ENCODE data around the gene D2HGDH.
"Not testable (repeated sequence)": the region's sequence is repeated elsewhere in the genome, so short reads cannot be mapped to it uniquely, and the experiment has no call there.

D2HGDH gene

DNA sequence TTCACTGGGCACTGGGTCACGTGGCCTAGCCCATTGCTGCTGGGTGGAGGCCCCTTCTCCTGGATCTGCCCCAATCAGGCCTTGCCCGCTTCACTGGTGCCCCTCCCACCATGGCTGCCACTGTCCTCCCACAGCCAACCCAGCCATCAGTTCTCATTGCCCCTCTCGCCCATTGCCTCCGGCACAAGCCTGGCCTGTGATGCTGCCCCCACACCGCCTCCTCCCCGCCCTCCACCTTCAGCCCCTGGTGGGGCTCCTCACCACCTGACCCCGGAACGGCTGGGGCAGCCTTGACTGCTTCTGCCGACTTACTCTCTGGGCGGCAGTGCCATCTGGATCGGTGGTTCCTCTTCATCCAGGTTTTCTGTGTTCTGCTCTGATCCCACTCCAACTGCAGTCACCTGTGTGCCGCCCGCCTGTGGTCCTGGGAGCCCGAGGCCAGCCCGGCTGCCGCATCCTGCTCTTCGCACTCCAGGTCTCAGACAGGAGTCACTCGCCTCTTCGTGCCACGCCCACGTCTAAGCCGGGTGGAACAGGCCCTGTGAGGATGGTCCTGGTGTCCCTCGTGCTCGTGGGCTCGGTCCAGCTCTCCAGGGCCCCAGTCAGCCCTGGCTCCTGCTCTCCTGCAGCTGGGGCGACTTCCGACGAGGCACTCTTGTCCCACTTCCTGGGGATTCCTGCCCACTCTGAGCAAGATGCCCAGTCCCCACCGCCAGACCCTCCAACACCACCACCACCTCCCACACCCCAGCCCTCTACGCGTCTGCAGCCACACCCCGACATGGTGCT, 14.2 kb downstream of the D2HGDH start:
- no peak for DNase-seq (ENCODE audit: extremely low read depth in 1 of 2, low read depth in 1 of 2)

DNA sequence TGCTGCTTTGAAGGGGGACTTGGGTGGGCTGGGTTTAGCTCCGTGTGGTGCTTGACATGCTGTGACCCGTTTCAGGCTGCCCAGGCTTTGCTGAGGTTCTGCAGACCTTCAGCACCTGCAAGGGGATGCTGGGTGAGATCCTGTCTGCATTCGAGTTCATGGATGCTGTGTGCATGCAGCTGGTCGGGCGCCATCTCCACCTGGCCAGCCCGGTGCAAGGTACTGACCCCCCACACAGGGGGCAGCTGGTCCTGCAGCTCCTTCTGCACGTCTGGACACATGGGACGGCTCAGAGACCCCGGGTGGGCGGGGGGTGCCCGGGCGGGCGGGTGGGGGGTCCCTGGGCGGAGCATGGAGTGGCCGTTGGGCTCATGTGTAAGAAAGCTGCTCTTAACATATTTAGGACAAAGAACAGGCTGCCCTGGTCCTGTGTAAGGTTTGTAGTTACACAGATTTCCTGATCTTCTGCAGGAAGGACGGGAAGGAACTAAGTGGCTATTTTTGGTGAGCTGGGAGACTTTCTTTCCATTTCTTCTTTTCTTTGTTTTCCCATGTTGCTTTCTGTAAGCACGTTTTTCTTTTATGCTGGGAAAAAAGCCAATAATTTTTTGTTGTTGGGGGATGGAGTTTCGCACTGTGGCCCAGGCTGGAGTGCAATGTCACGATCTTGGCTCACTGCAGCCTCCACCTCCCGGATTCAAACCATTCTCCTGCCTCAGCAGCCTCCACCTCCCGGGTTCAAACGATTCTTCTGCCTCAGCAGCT, 15.8 kb downstream of the D2HGDH start:
- DNase-seq (ENCODE audit: extremely low read depth in 1 of 2, low read depth in 1 of 2): no peak

DNA sequence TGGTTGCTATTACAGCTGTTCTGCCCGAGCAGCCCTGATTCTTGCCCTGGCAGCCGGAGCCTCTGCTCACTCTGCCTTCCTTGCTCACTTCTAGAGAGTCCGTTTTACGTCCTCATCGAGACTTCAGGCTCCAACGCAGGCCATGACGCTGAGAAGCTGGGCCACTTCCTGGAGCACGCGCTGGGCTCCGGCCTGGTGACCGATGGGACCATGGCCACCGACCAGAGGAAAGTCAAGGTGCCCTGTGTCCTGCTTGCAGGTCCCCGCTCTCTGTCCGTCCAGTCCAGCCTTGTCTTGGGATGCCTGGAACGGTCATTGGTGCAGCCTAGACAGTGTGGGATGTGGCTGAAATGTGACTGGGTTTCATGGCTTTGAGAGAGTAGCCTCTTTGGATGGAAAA, 16.7 kb downstream of the D2HGDH start:
- no peak for DNase-seq (ENCODE audit: extremely low read depth in 1 of 2, low read depth in 1 of 2)

DNA sequence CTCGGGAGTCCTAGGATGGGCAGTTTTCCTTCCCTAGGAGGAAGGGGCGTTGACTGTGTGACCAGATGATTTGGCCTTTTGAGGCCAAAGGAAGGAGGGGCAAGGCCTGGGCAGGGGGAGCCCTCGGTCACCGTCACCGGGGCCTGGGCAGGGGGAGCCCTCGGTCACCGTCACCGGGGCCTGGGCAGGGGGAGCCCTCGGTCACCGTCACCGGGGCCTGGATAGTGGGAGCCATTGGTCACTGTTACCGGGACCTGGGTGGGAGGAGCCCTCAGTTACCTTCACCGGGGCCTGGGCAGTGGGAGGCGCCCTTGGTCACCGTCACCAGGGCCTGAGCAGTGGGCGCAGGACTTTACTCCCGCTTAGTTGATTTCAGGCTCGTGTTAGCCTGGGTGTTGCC, 17.3 kb downstream of the D2HGDH start:
- DNase-seq (ENCODE audit: extremely low read depth in 1 of 2, low read depth in 1 of 2): no peak

DNA sequence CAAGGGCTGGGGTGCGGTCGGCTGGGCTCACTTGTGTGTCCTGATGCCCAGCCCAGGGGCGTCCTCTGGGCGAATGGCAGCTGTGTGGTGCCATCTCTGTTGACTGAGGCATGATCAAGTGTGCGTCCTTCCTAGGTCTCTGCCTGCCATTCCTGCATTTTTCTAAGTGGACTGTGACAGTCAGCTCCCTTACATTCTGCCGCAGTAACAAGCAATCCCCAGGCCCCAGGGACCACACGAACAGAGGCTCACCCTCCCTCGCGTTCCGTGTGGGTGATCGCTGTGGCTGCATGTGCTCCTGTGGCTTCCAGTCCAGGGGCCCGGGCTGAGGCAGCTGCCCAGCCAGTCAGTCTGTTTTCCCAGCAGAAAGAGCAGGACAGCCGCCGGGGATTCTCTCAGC, 17.8 kb downstream of the D2HGDH start:
- no peak for DNase-seq (ENCODE audit: extremely low read depth in 1 of 2, low read depth in 1 of 2)

DNA sequence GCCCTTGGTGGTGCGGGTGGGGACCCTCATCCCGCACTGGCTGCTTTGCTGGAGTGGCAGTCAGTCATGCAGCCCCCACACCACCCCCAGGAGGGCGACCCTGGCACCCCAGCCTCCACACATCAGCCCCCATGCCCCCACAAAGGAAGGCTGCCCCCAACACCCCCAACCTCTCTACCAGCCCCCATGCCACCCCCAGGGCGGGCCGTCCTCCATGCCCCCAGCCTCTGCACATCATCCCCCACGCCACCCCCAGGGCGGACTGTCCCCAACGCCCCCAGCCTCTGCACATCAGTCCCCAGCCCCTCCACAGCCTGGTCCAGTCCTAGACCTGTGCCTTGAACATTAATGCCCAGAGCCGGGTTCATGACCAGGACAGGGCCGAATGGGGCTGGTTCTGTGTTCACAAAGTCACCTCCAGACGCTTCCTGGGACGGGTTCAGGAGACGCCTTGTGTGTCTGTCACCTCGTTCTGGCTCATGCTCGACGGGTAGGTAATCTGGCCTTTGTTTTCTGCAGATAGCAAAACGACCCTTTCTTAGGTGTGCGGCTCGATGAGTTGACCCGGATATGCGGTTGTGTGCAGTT, 18.4 kb downstream of the D2HGDH start:
- DNase-seq (ENCODE audit: extremely low read depth in 1 of 2, low read depth in 1 of 2): no peak

DNA sequence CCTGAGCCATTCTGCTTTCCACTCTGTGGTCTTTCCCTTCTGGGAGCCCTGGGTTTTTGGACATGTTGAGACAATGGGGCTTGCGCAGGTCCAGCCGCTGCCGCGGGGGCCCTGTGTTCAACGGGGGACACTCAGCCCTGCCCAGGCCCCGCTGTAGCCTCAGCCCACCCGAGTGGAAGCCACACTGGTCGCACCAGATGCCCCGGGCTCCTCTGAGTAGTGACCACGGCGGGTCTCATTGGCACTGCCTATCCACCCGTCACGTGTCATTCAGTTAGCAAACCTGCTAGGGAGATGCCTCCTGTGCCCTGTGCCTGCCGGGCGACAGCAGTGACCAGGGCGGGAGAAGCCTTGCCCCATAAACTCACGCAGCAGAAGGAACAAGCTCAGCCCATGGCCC, 19.1 kb downstream of the D2HGDH start:
- no peak for DNase-seq (ENCODE audit: extremely low read depth in 1 of 2, low read depth in 1 of 2)

DNA sequence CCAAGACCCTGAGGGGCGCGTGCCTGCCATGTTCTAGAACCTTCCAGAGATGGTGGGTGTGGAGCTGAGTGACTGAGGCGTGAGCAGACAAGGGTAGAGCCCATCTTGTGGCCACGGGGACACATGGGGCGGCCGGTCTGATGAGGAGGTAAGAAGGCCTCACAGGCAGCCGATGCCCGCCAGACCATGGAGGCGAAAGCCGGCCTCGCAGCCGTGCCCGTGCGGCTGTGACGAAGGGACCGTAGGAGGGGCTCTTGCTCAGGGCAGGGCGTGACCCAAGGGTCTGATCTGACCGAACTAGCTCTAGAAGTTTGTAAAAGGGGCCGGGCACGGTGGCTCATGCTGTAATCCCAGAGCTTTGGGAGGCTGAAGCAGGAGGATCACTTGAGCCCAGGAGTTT, 19.6 kb downstream of the D2HGDH start:
- DNase-seq (ENCODE audit: extremely low read depth in 1 of 2, low read depth in 1 of 2): no peak

DNA sequence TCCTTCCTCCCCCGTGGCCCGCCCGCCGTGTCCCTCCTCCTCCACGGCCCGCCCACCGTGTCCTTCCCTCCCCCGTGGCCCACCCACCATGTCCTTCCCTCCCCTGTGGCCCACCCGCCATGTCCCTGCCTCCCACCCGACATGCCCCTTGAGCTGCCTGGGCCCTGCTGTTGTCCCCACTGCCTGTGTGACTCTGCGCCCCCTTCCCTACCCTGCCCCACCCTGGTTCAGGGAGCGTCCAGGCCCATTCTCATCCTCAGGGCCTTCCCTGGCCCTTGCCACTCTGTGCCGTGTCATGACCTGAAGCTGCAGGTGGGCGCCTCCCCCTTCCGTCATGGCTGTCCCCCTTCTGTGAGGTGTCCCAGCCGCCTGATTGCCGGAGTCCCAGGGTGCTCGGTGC, 20.7 kb downstream of the D2HGDH start:
- DNase-seq (ENCODE audit: extremely low read depth in 1 of 2, low read depth in 1 of 2): no peak

DNA sequence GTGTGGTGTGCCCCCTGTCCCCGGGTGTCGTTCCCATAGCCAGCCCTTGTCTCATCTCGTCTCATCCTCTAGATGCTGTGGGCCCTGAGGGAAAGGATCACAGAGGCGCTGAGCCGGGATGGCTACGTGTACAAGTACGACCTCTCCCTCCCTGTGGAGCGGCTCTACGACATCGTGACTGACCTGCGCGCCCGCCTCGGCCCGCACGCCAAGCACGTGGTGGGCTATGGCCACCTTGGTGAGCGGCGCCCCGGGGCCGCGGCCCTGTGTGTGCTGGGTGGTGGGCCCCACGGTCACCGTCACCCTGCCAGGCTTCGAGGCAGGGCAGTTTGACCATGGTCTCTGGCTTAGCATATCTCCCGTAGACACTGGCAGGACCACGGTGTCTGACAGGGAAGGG, 21.3 kb downstream of the D2HGDH start:
- DNase-seq (ENCODE audit: extremely low read depth in 1 of 2, low read depth in 1 of 2): no peak

DNA sequence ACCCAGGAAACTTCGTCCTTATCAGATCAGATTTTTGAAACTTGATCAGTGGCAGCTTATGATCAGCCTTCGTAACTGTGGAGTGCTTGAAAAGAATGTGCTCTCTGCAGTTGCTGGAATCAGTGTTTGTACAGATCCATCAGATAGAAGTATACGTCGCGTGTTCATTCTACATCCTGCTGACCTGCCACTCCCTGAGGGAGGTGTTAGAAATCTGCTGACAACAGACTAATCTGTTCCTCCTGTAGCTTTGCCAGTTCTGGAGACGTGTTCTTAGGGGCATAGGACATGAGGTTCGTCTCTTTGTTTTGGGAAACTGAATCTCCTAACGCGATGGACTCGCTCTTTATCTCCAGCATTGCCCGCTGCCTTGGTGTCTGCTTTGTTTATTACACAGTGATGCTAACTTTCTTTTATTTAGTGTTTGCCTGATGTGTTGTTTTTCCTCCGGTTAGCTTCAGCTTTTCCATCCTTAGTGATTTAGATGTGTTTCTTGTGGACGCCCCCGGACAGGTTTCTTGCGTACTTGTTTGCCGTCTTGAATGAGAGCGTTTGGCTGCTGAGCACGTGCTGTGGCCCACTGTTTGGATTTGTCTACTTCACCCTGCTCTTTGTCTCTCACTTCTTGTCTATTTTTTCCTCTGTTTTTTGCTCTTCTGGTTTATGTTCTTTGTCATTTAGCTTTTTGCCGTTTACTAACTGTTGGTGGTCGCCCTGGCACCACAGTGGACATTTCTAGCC, 24.8 kb downstream of the D2HGDH start:
- DNase-seq (ENCODE audit: extremely low read depth in 1 of 2, low read depth in 1 of 2): no peak

DNA sequence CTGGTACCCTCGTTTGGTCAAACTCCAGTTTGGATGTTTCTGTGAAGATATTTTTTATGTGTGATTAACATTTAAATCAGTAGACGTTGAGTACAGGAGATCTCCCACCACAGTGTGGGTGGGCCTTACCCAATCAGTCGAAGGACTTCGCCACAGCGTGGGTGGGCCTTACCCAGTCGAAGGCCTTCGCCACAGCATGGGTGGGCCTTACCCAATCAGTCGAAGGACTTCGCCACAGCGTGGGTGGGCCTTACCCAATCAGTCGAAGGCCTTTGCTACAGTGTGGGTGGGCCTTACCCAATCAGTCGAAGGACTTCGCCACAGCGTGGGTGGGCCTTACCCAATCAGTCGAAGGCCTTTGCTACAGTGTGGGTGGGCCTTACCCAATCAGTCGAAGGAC, 25.5 kb downstream of the D2HGDH start:
- DNase-seq (ENCODE audit: extremely low read depth in 1 of 2, low read depth in 1 of 2): not testable (repeated sequence)

DNA sequence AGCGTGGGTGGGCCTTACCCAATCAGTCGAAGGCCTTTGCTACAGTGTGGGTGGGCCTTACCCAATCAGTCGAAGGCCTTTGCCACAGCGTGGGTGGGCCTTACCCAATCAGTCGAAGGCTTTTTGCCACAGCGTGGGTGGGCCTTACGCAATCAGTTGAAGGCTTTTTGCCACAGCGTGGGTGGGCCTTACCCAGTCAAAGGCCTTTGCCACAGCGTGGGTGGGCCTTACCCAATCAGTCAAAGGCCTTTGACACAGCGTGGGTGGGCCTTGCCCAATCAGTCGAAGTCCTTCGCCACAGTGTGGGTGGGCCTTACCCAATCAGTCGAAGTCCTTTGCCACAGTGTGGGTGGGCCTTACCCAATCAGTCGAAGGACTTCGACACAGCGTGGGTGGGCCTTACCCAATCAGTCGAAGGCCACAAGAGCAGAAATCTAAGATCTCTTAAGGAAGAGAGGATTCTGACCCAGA, 25.9 kb downstream of the D2HGDH start:
- no peak for DNase-seq (ENCODE audit: extremely low read depth in 1 of 2, low read depth in 1 of 2)

DNA sequence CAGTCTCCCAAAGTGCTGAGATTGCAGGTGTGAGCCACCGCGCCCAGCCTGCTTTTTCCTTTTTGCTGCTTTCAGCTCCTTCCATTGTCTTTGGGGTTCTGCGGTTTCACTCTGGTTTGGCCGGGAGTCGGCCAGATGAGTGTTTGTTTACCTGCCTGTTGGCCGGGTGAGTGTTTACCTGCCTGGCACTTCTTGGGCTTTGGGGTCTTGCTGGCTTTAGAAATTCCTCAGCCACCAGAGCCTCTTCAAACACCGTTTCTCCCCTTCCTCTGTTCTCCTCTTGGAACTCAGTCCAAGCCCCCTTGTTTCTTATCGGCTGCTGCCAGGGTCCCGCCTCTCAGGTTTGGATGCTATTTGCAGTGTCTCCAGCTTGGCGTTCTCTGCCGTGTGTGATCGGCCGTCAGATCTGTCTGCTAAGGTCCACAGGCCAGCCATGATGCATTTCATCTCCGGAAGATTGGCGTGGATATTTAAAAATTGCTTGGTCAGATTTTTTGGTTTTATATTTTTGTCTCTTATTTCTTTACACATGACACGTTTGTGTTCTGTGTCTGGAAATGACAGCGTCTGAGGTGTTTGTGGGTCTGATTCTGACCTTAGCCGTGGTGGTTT, 28.0 kb downstream of the D2HGDH start:
- peak in 1 of 2 donors; percentile 47 for DNase-seq (ENCODE audit: extremely low read depth in 1 of 2, low read depth in 1 of 2)

DNA sequence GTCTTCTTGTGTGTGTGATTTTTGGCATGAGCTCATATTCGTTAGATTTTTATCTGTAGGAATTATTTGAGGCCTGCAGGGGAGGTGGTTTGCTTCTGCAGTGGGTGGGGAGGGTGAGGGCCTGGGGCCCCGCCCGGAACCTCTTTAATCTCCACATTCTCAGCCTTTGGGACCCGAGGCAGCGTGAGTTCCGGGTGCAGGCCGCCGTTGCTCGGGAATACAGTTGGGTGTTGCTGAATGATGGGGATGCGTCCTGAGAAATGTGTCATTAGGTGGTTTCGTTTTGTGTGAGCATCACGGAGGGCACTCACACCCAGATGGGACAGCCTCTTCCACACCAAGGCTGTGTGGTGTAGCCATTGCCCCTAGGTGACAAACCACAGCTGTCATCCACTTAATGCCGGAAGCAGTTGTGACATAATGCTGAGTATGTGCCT, 28.5 kb downstream of the D2HGDH start:
- DNase-seq (ENCODE audit: extremely low read depth in 1 of 2, low read depth in 1 of 2): peak; percentile 57 to 70

DNA sequence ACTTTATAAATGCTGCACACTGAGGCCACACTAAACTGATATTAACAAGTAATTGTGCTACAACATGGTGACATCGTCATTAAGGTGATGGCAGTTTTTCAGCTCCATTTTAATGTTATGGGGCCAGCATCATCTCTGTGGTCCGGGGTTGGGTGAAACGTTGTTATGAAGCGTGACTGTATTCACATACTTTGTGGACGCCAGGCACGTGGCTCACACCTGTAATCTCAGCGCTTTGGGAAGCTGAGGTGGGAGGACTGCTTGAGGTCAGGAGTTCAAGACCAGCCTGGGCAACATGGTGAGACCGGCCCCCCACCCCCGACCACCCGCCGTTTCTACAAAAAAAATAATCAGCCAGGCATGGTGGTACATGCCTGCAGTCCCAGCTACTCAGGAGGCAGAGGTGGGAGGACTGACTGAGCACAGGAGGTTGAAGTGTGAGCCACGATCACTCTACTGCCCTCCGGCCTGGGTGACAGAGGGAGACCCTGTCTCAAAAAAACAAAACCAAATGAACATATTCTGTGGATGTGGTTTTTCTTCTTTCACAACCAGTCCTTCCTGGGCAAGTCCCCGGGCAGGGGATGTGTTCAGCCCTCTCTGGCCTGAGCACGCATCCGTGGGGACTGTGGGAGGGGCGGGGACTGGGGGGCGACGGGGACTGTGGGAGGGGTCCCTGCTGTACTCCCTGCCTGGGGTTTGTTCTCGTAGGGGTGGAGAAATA, 29.3 kb downstream of the D2HGDH start:
- DNase-seq (ENCODE audit: extremely low read depth in 1 of 2, low read depth in 1 of 2): no peak

DNA sequence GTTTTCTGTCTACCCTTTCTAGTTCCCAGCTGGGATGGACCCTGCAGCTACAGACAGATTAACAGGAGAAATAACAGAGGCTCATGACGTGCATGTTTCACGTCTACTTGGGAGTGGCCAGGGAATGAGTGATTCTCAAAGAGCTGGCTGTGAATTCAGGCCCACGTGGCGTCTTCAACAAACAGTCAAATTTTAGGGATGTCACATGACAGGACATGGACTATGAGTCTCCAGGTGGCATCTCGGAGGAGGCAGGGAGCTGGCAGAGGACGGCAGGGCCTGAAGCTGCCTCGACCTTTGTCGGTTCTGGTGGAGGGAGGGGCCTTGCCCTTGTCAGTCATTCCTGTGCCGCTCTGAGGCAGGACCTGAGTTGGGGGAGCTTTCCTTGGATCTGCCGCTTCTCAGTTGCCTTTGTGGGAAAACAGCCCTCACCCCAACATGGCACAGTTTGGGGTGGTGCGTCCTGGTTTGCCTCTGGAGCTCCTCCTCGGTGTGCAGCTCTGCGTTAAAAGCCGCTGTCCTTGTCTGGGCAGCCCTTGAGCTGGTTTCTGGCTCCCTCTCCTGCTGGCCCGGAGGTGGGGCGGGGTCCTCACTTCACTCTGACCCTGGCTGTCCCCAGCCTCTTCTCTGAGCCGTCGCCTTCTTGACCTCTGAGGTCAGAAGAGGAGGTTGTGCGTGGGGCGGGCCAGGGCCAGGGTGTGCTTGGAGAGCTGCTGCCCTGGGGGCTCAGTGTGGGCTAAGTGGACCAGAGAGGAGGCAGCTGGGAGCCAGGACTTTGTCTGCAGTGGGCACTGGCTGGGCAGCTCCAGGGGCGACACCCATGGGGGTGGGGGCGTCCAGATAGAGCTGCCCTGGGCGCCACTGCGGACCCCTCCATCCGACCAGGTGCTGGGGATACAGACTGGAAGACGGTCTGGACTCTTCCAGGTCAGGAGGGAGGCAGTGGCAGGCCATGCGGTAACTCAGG, 30.1 kb downstream of the D2HGDH start:
- DNase-seq (ENCODE audit: extremely low read depth in 1 of 2, low read depth in 1 of 2): no peak

DNA sequence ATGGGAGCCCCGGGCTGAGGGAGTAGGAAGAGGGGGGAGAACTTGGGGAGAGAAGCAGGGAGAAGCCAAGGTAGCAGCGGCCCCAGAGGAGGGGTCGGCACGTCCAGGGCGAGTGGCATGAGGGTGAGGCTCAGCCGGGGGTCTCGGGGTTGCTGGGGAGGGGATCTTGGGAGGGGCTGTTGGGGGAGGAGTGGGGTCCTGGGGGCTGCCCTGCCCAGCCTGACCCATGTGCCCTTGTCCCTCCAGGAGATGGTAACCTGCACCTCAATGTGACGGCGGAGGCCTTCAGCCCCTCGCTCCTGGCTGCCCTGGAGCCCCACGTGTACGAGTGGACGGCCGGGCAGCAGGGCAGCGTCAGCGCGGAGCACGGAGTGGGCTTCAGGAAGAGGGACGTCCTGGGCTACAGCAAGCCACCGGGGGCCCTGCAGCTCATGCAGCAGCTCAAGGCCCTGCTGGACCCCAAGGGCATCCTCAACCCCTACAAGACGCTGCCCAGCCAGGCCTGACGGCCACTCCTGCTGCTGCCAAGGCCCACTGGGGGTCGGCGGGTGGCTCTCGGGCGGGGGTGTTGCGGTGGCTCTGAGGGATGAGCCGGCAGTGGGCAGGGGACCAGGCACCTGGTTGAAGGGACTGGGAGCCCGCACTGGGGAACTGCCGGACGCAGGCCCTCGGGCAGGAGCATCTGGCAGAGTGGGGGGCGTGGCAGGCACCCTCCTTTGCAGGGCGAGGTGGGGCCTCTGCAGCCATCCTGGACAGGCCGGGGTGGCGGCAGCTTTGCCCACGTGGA, 33.2 kb downstream of the D2HGDH start:
- no peak for DNase-seq (ENCODE audit: extremely low read depth in 1 of 2, low read depth in 1 of 2)

Data from stimulated activated CD8-positive, alpha-beta memory T cell treated with anti-CD3 and anti-CD28 coated beads, Interleukin-7, amount 100 ng/mL, for 48 hours (primary cell).